Neural progenitor cell (in vitro differentiated cells): ENCODE data around the gene IPCEF1.

Experiments used
- CTCF ChIP-seq: fragments of 200-600 bp; sonication (generic); IDR thresholded peaks from 2 replicates; pipeline ENCODE4 v1.5.1; 2017; ENCODE audit warnings: antibody characterized with exemption, mild to moderate bottlenecking
- EZH2 ChIP-seq: fragments of 200-600 bp; sonication (generic); IDR thresholded peaks from 2 replicates; pipeline ENCODE4 v1.6.1; 2017; ENCODE audit warnings: antibody characterized with exemption, mild to moderate bottlenecking, moderate library complexity

- TF ChIP-seq EZH2 = no peak
- no peak for TF ChIP-seq CTCF
These were observed 159.3 kb downstream of the IPCEF1 start for GRCh38 chr6:154197196-154197860.
